ENCODE data around the gene HBB. TPM values are rescaled to one million over a fixed set of nuclear protein-coding genes. Genes with fewer than 3 reads are reported as not detected.

HBB gene
- total RNA-seq, 1 experiment from 2014 or later = not detected

- TF ChIP-seq CTCF (IDR thresholded peaks at IDR 0.05; ENCODE audit: unreplicated experiment) = no peak
- CTCF ChIA-PET = no interaction called here
- BruUV-seq (replicated peaks) = no TSS peak
- Mint-ChIP-seq H3K36me3 (ENCODE audit: insufficient read depth, unreplicated experiment) (no peaks in the 10 kb centered on the region), H3K27me3 (ENCODE audit: insufficient read depth, unreplicated experiment) (peaks cover 17% of the 10 kb centered on the region), H3K27ac (ENCODE audit: low read depth, unreplicated experiment) (no peak overlapping the region), H3K9me3 (ENCODE audit: unreplicated experiment) (no peaks in the 10 kb centered on the region), H3K4me3 (ENCODE audit: unreplicated experiment) (no peak overlapping the region), H3K4me1 (ENCODE audit: insufficient read depth, unreplicated experiment) (no peaks in the 10 kb centered on the region)
- DNase-seq (ENCODE audit: unreplicated experiment) = no peak
- intact Hi-C loops (cut with micrococcal nuclease) = no loop called here
- POLR2A ChIA-PET = no interaction called here
These were observed 13.2 kb upstream of the HBB start for GRCh38 chr11:5240056-5240455.

GRCh38 chr11:5239046-5239445 is 12.2 kb upstream of the HBB start:
- H3K36me3 Mint-ChIP-seq (ENCODE audit: insufficient read depth, unreplicated experiment) = no peaks in the 10 kb centered on the region
- H3K4me1 Mint-ChIP-seq (ENCODE audit: insufficient read depth, unreplicated experiment) = no peaks in the 10 kb centered on the region
- intact Hi-C loops (cut with micrococcal nuclease) = no loop called here
- CTCF ChIA-PET = no interaction called here
- peaks cover 11% of the 10 kb centered on the region for H3K27me3 Mint-ChIP-seq (ENCODE audit: insufficient read depth, unreplicated experiment)
- H3K9me3 Mint-ChIP-seq (ENCODE audit: unreplicated experiment) = no peaks in the 10 kb centered on the region
- no peak for DNase-seq (ENCODE audit: unreplicated experiment)
- no TSS peak for BruUV-seq (replicated peaks)
- no peak overlapping the region for H3K27ac Mint-ChIP-seq (ENCODE audit: low read depth, unreplicated experiment)
- H3K4me3 Mint-ChIP-seq (ENCODE audit: unreplicated experiment) = no peak overlapping the region
- no peak for TF ChIP-seq CTCF (IDR thresholded peaks at IDR 0.05; ENCODE audit: unreplicated experiment)
- POLR2A ChIA-PET = no interaction called here

GRCh38 chr11:5238486-5238885 is 11.6 kb upstream of the HBB start:
- POLR2A ChIA-PET = no interaction called here
- BruUV-seq (replicated peaks) = no TSS peak

GRCh38 chr11:5237420-5237819 is 10.5 kb upstream of the HBB start:
- ChIA-PET POLR2A (no interaction called here), CTCF (no interaction called here)
- no TSS peak for BruUV-seq (replicated peaks)
- intact Hi-C loops (cut with micrococcal nuclease) = no loop called here
- TF ChIP-seq CTCF (IDR thresholded peaks at IDR 0.05; ENCODE audit: unreplicated experiment) = no peak
- Mint-ChIP-seq H3K27me3 (ENCODE audit: insufficient read depth, unreplicated experiment) (peaks cover 11% of the 10 kb centered on the region), H3K9me3 (ENCODE audit: unreplicated experiment) (no peaks in the 10 kb centered on the region), H3K36me3 (ENCODE audit: insufficient read depth, unreplicated experiment) (no peaks in the 10 kb centered on the region), H3K4me1 (ENCODE audit: insufficient read depth, unreplicated experiment) (no peaks in the 10 kb centered on the region), H3K4me3 (ENCODE audit: unreplicated experiment) (no peak overlapping the region), H3K27ac (ENCODE audit: low read depth, unreplicated experiment) (no peak overlapping the region)
- DNase-seq (ENCODE audit: unreplicated experiment) = no peak

More at GRCh38 chr11:5238486-5238885, 11.6 kb upstream of the HBB start:
- Mint-ChIP-seq H3K36me3 (ENCODE audit: insufficient read depth, unreplicated experiment) (no peaks in the 10 kb centered on the region), H3K9me3 (ENCODE audit: unreplicated experiment) (no peaks in the 10 kb centered on the region), H3K4me3 (ENCODE audit: unreplicated experiment) (no peak overlapping the region), H3K27me3 (ENCODE audit: insufficient read depth, unreplicated experiment) (peaks cover 11% of the 10 kb centered on the region), H3K4me1 (ENCODE audit: insufficient read depth, unreplicated experiment) (no peaks in the 10 kb centered on the region), H3K27ac (ENCODE audit: low read depth, unreplicated experiment) (no peak overlapping the region)
- intact Hi-C loops (cut with micrococcal nuclease) = no loop called here
- CTCF ChIA-PET = interaction anchor here (0.8 kb wide), 1 partner anchor 10 kb away, joined by 4 read pairs; no protein-coding TSS in a partner anchor
- no peak for DNase-seq (ENCODE audit: unreplicated experiment)
- TF ChIP-seq CTCF (IDR thresholded peaks at IDR 0.05; ENCODE audit: unreplicated experiment) = no peak
